ENCODE results near the gene RIC1.

RIC1 gene

DNA sequence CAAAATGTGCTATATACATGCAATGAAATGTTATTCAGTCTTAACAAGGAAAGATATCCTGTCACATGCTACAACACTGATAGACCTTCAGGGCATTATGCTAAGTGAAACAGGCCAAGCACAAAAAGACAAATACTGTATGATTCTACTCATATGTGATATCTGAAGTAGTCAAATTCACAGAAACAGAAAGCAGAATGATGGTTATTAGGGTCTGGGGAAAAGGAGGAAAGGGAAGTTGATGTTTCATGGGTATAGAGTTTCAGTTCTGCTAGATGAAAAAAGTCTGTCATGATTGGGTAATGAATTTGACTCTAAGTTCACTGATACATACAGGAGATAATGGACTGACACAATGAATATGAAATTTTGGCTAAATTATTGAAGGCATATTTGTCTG is 11.2 kb upstream of the RIC1 start:
- no peaks in the 10 kb centered on the region; a peak in 1 of 3 replicates for H3K36me3 ChIP-seq (ENCODE audit: control insufficient read depth in 2 of 2, insufficient read depth in 1 of 2, low read length in 2 of 2)
- POLR2A ChIA-PET, result no interaction called here
- CTCF ChIA-PET, result interaction anchor here (1.3 kb wide), 1 partner anchor 27 kb away, joined by 3 read pairs; no protein-coding TSS in a partner anchor
- no peak overlapping the region for H3K4me3 ChIP-seq (ENCODE audit: low read depth, low read length)
- no peak overlapping the region for H3K27ac ChIP-seq (ENCODE audit: extremely low read depth, low read depth, low read length)
- H3K9me3 ChIP-seq (ENCODE audit: control insufficient read depth, insufficient read depth, low read depth, low read length), result no peaks in the 10 kb centered on the region
- H3K4me1 ChIP-seq (ENCODE audit: control insufficient read depth, insufficient read depth, low read length), result no peaks in the 10 kb centered on the region
- no peak for TF ChIP-seq ZNF433 (tag by site-specific recombination; IDR thresholded peaks at IDR 0.05; ENCODE audit: low read depth)
- TF ChIP-seq ZBTB17 (tag by site-specific recombination; IDR thresholded peaks at IDR 0.05), result no peak
- TF ChIP-seq, protein P1, sequence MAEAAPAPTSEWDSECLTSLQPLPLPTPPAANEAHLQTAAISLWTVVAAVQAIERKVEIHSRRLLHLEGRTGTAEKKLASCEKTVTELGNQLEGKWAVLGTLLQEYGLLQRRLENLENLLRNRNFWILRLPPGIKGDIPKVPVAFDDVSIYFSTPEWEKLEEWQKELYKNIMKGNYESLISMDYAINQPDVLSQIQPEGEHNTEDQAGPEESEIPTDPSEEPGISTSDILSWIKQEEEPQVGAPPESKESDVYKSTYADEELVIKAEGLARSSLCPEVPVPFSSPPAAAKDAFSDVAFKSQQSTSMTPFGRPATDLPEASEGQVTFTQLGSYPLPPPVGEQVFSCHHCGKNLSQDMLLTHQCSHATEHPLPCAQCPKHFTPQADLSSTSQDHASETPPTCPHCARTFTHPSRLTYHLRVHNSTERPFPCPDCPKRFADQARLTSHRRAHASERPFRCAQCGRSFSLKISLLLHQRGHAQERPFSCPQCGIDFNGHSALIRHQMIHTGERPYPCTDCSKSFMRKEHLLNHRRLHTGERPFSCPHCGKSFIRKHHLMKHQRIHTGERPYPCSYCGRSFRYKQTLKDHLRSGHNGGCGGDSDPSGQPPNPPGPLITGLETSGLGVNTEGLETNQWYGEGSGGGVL (tag by site-specific recombination; IDR thresholded peaks at IDR 0.05), result no peak
- TF ChIP-seq, protein P2, sequence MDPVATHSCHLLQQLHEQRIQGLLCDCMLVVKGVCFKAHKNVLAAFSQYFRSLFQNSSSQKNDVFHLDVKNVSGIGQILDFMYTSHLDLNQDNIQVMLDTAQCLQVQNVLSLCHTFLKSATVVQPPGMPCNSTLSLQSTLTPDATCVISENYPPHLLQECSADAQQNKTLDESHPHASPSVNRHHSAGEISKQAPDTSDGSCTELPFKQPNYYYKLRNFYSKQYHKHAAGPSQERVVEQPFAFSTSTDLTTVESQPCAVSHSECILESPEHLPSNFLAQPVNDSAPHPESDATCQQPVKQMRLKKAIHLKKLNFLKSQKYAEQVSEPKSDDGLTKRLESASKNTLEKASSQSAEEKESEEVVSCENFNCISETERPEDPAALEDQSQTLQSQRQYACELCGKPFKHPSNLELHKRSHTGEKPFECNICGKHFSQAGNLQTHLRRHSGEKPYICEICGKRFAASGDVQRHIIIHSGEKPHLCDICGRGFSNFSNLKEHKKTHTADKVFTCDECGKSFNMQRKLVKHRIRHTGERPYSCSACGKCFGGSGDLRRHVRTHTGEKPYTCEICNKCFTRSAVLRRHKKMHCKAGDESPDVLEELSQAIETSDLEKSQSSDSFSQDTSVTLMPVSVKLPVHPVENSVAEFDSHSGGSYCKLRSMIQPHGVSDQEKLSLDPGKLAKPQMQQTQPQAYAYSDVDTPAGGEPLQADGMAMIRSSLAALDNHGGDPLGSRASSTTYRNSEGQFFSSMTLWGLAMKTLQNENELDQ (tag by site-specific recombination; IDR thresholded peaks at IDR 0.05; ENCODE audit: low read depth), result no peak
- no peak for TF ChIP-seq YY2 (tag by site-specific recombination; IDR thresholded peaks at IDR 0.05)
- TF ChIP-seq ZNF214 (tag by site-specific recombination; IDR thresholded peaks at IDR 0.05; ENCODE audit: borderline replicate concordance), result no peak
- TF ChIP-seq ZNF654 (tag by site-specific recombination; IDR thresholded peaks at IDR 0.05; ENCODE audit: low read depth), result no peak
- TF ChIP-seq ZEB2 (tag by site-specific recombination; IDR thresholded peaks at IDR 0.05), result no peak
- no peak for TF ChIP-seq ZNF121 (tag by site-specific recombination; IDR thresholded peaks at IDR 0.05)

DNA sequence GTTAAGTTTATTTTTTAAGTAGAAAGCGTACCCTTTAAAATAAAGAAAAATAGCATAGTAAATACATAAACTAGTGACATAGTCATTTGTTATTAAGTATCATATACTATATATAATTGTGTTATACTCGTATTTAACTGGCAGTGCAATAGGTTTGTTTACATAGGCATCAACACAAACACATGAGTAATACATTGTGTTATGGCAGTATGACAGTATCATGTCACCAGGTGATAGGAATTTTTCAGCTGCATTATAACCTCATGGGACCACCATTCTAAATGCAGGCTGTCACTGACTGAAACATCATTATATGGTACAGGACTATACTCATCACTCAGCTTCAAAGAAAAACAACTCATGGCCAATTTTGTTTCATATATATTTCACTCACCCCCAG is 8.4 kb upstream of the RIC1 start:
- H3K36me3 ChIP-seq (ENCODE audit: control insufficient read depth in 2 of 2, insufficient read depth in 1 of 2, low read length in 2 of 2), result no peaks in the 10 kb centered on the region; a peak in 1 of 3 replicates
- CTCF ChIA-PET, result interaction anchor here (0.6 to 2.0 kb wide), 2 partner anchors 20 to 224 kb away, joined by 4 to 9 read pairs; no protein-coding TSS in a partner anchor
- H3K27ac ChIP-seq (ENCODE audit: extremely low read depth, low read depth, low read length), result no peak overlapping the region
- no peaks in the 10 kb centered on the region for H3K9me3 ChIP-seq (ENCODE audit: control insufficient read depth, insufficient read depth, low read depth, low read length)
- TF ChIP-seq ZNF214 (tag by site-specific recombination; IDR thresholded peaks at IDR 0.05; ENCODE audit: borderline replicate concordance) (no peak), ZNF530 (tag by site-specific recombination; IDR thresholded peaks at IDR 0.05; ENCODE audit: low read depth) (no peak), ZNF37A (tag by site-specific recombination; IDR thresholded peaks at IDR 0.05) (no peak), ZNF473 (tag by site-specific recombination; IDR thresholded peaks at IDR 0.05) (no peak), ZNF645 (tag by site-specific recombination; IDR thresholded peaks at IDR 0.05) (no peak), ZNF623 (tag by site-specific recombination; IDR thresholded peaks at IDR 0.05) (no peak)
- TF ChIP-seq, protein P3, sequence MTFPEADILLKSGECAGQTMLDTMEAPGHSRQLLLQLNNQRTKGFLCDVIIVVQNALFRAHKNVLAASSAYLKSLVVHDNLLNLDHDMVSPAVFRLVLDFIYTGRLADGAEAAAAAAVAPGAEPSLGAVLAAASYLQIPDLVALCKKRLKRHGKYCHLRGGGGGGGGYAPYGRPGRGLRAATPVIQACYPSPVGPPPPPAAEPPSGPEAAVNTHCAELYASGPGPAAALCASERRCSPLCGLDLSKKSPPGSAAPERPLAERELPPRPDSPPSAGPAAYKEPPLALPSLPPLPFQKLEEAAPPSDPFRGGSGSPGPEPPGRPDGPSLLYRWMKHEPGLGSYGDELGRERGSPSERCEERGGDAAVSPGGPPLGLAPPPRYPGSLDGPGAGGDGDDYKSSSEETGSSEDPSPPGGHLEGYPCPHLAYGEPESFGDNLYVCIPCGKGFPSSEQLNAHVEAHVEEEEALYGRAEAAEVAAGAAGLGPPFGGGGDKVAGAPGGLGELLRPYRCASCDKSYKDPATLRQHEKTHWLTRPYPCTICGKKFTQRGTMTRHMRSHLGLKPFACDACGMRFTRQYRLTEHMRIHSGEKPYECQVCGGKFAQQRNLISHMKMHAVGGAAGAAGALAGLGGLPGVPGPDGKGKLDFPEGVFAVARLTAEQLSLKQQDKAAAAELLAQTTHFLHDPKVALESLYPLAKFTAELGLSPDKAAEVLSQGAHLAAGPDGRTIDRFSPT (tag by site-specific recombination; IDR thresholded peaks at IDR 0.05), result no peak
- no peaks in the 10 kb centered on the region for H3K4me1 ChIP-seq (ENCODE audit: control insufficient read depth, insufficient read depth, low read length)
- H3K4me3 ChIP-seq (ENCODE audit: low read depth, low read length), result no peak overlapping the region
- POLR2A ChIA-PET, result no interaction called here
